MM.1S (cell line): ENCODE results near the gene RAB11FIP4.

Experiments
- EZH2 ChIP-seq: fragments of 300-600 bp; sonication (generic); optimal IDR thresholded peaks from 2 replicates; pipeline ENCODE3; 2017; ENCODE audit warnings: low read depth, mild to moderate bottlenecking, antibody characterized with exemption, low read length, mixed read lengths
- EZH2phosphoT487 ChIP-seq: fragments of 300-600 bp; sonication (generic); IDR thresholded peaks from 2 replicates; pipeline ENCODE4 v1.6.1; 2018; ENCODE audit warnings: antibody characterized with exemption, low read length
- TF ChIP-seq, protein P1 (sequence below): fragments of 300-600 bp; sonication (generic); IDR thresholded peaks from 2 replicates; pipeline ENCODE4 v1.5.1; 2016; ENCODE audit warnings: antibody characterized with exemption, low read length, mixed read lengths

DNA sequence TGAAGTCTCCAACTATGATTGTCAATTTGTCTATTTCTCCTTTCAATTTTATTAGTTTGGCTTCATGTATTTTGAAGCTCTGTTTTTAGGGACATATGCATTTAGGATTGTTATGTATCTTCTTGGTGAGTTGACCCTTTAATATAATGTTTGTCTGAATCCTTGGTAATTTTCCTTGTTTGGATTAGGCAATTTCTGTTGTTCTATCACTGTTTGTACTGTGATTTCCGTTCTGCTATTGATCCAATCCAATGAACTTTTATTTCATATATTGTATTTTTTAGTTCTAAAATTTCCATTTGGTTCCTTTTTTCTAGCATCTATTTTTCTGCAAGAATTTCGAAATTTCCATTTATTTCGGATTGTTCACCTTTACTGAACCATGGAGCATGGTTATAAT lies 31.0 kb downstream of the RAB11FIP4 start:
- TF ChIP-seq EZH2phosphoT487: no peak
- TF ChIP-seq EZH2: no peak
- TF ChIP-seq, protein P1, sequence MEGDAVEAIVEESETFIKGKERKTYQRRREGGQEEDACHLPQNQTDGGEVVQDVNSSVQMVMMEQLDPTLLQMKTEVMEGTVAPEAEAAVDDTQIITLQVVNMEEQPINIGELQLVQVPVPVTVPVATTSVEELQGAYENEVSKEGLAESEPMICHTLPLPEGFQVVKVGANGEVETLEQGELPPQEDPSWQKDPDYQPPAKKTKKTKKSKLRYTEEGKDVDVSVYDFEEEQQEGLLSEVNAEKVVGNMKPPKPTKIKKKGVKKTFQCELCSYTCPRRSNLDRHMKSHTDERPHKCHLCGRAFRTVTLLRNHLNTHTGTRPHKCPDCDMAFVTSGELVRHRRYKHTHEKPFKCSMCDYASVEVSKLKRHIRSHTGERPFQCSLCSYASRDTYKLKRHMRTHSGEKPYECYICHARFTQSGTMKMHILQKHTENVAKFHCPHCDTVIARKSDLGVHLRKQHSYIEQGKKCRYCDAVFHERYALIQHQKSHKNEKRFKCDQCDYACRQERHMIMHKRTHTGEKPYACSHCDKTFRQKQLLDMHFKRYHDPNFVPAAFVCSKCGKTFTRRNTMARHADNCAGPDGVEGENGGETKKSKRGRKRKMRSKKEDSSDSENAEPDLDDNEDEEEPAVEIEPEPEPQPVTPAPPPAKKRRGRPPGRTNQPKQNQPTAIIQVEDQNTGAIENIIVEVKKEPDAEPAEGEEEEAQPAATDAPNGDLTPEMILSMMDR: no peak
